K562 (cell line): ENCODE measurements around the gene PLXNA2. TPM values are rescaled to one million over a fixed set of nuclear protein-coding genes. Genes with fewer than 3 reads are reported as not detected.

Experiments
- CBFA2T2 ChIP-seq: fragments of 450-650 bp; conservative IDR thresholded peaks from 2 replicates; pipeline ENCODE4 v1.6.1; 2017; ENCODE audit warnings: mild to moderate bottlenecking
- CREB1 ChIP-seq, 2 experiments: sonication (generic) in 1 of 2; formaldehyde crosslinking in 1 of 2; IDR thresholded peaks; 2 replicates each; pipeline versions ENCODE4 v1.6.1 to v1.8.0; 2012 to 2022; ENCODE audit warnings: inconsistent platforms in 1 of 2, mild to moderate bottlenecking in 1 of 2, missing genetic modification reagents in 1 of 2, moderate library complexity in 1 of 2
- CUX1 ChIP-seq: fragments of 200-800 bp; sonication (Bioruptor generic); IDR thresholded peaks from 2 replicates; pipeline ENCODE4 v1.6.1; 2016; ENCODE audit warnings: missing genetic modification characterization, missing compliant biosample characterization
- ETV5 ChIP-seq: sonication (generic); formaldehyde crosslinking; IDR thresholded peaks from 2 replicates; pipeline ENCODE4 v1.4.0; 2020; ENCODE audit warnings: low read depth, mild to moderate bottlenecking, missing genetic modification reagents
- FOXA1 ChIP-seq: fragments of 450-650 bp; IDR thresholded peaks from 2 replicates; pipeline ENCODE4 v1.6.1; 2016; ENCODE audit warnings: mild to moderate bottlenecking, borderline replicate concordance
- HMBOX1 ChIP-seq: sonication (generic); IDR thresholded peaks from 2 replicates; pipeline ENCODE4 v1.6.1; 2016
- HMG20A ChIP-seq: fragments of 450-650 bp; formaldehyde crosslinking; conservative IDR thresholded peaks from 2 replicates; pipeline ENCODE4 v1.4.0; 2020; ENCODE audit warnings: mild to moderate bottlenecking, mixed read lengths
- MAX ChIP-seq: sonication (generic); formaldehyde crosslinking; IDR thresholded peaks from 2 replicates; pipeline ENCODE4 v1.9.0; 2022; ENCODE audit warnings: mild to moderate bottlenecking, missing genetic modification reagents
- NFXL1 ChIP-seq: fragments of 450-650 bp; formaldehyde crosslinking; IDR thresholded peaks from 2 replicates; pipeline ENCODE4 v1.4.0; 2021; ENCODE audit warnings: mild to moderate bottlenecking
- NRF1 ChIP-seq, 2 experiments: fragments of 450-650 bp; IDR thresholded peaks in 1 of 2; conservative IDR thresholded peaks in 1 of 2; 2 replicates each; pipeline ENCODE4 v1.6.1; 2014; ENCODE audit warnings: mild to moderate bottlenecking in 2 of 2
- RCOR1 ChIP-seq, 2 experiments: IDR thresholded peaks; 2 replicates each; pipeline ENCODE4 v1.6.1; 2012; ENCODE audit warnings: low read depth in 2 of 2, low read length in 2 of 2, borderline replicate concordance in 1 of 2, improper control_type of control experiment in 1 of 2
- TAF15 ChIP-seq: fragments of 200-400 bp; formaldehyde crosslinking; IDR thresholded peaks from 2 replicates; pipeline ENCODE4 v1.6.1; 2017; ENCODE audit warnings: mild to moderate bottlenecking, low read depth, low read length, moderate library complexity
- XRCC5 ChIP-seq: fragments of 200-400 bp; formaldehyde crosslinking; IDR thresholded peaks from 2 replicates; pipeline ENCODE4 v1.6.1; 2017; ENCODE audit warnings: low read depth, mild to moderate bottlenecking, low read length
- ZNF212 ChIP-seq: fragments of 450-650 bp; formaldehyde crosslinking; IDR thresholded peaks from 2 replicates; pipeline ENCODE4 v1.4.0; 2020; ENCODE audit warnings: mild to moderate bottlenecking
- ZNF639 ChIP-seq, 2 experiments: fragments of 200-800 bp in 1 of 2; sonication (Bioruptor generic) in 1 of 2; sonication (generic) in 1 of 2; formaldehyde crosslinking in 1 of 2; IDR thresholded peaks in 1 of 2; conservative IDR thresholded peaks in 1 of 2; 2 replicates each; pipeline versions ENCODE4 v1.5.0 to v1.6.1; 2016 to 2020; ENCODE audit warnings: missing compliant biosample characterization in 1 of 2, missing genetic modification characterization in 1 of 2, missing genetic modification reagents in 1 of 2
- ZNF785 ChIP-seq: fragments of 250-450 bp; sonication (Bioruptor Pico); IDR thresholded peaks from 2 replicates; pipeline ENCODE4 v1.4.0; 2020; ENCODE audit warnings: mild to moderate bottlenecking
- polyA plus RNA-seq, 8 experiments: library from polyadenylated mRNA; depleted of rRNA in 4 of 8; stranded (reverse) in 5 of 8; unstranded in 3 of 8; fragments of >200 nt; fragmentation: Nextera tagmentation in 2 of 8; fragmentation: Illumina TruSeq in 1 of 8; extraction: Ambion mirVana in 2 of 8; extraction: Trizol in 1 of 8; gene quantifications; 2 replicates each; pipeline versions ENCODE4 v1.2.1 to v1.2.3, GENCODE V29; 2011 to 2014; ENCODE audit warnings: inconsistent platforms in 1 of 8, missing spikeins in 1 of 8
- total RNA-seq, 7 experiments: library from RNA; depleted of rRNA in 6 of 7; stranded (reverse); fragments of >200 nt in 6 of 7; fragmentation: Illumina TruSeq in 2 of 7; extraction: Trizol in 2 of 7; gene quantifications; 2 replicates each; pipeline versions ENCODE4 v1.2.1 to v1.2.3, GENCODE V29; 2011 to 2021; ENCODE audit warnings: low replicate concordance in 1 of 7

The PLXNA2 gene
- total and polyA plus RNA-seq, 9 of the 15 experiments (the other 6 are each of a cell fraction or from before 2014, with no cell fraction given): 0.01 to 1.3 (median 0.32) TPM

GRCh38 chr1:208219659-208220282 is 24.4 kb downstream of the PLXNA2 start (continued):
- TF ChIP-seq RCOR1 (IDR thresholded peaks at IDR 0.05; ENCODE audit: borderline replicate concordance in 1 of 2, low read depth in 2 of 2, low read length in 2 of 2): peak in 1 of 2 experiments; percentile 92; a peak in 3 of 4 replicates
- TF ChIP-seq CREB1 (IDR thresholded peaks at IDR 0.05): 0 out of 2 replicates have a peak, but pooled peaks have one; percentile 51
- no peak; the same call in 1 of the 2 replicates for TF ChIP-seq CREB1 (CRISPR knock-in tag; IDR thresholded peaks at IDR 0.05)
- 0 out of 2 replicates have a peak, but pooled peaks have one; percentile 29 for TF ChIP-seq ZNF212
- TF ChIP-seq NRF1 (conservative IDR thresholded peaks at IDR 0.05 in 1 of 2, IDR thresholded peaks at IDR 0.05 in 1 of 2): peak; percentile 50 to 55
- 0 out of 2 replicates have a peak, but pooled peaks have one; percentile 26 for TF ChIP-seq CUX1 (CRISPR knock-in tag)
- no peak for TF ChIP-seq HMG20A (CRISPR knock-in tag)
- TF ChIP-seq NFXL1 (CRISPR knock-in tag): 0 out of 2 replicates have a peak, but pooled peaks have one; percentile 12
- no peak for TF ChIP-seq TAF15
- TF ChIP-seq FOXA1: no peak
- TF ChIP-seq HMBOX1: peak; percentile 90
- no peak for TF ChIP-seq ZNF785 (CRISPR knock-in tag)
- peak; percentile 61 for TF ChIP-seq XRCC5
- 0 out of 2 replicates have a peak, but pooled peaks have one; percentile 40 for TF ChIP-seq MAX (CRISPR knock-in tag)
- TF ChIP-seq ZNF639 (CRISPR knock-in tag; conservative IDR thresholded peaks at IDR 0.05 in 1 of 2, IDR thresholded peaks at IDR 0.05 in 1 of 2): peak in 1 of 2 experiments; percentile 65; a peak in 1 of 4 replicates
- peak; percentile 88 for TF ChIP-seq CBFA2T2
- TF ChIP-seq ETV5 (CRISPR knock-in tag): peak; percentile 96
